Coronary artery (tissue), 2 donors: ENCODE measurements around the gene DGAT2L6.

Experiments used
- DNase-seq: peaks from one replicate; pipeline ENCODE4 v3.0.0-alpha.2; 2017; ENCODE audit warnings: low spot score
- H3K27ac ChIP-seq, 2 donors: fragments of 200-600 bp; sonication (generic); one replicate each; pipeline ENCODE4 v1.5.1; 2016 to 2019
- H3K4me3 ChIP-seq: fragments of 200-600 bp; sonication (generic); 2 replicates; pipeline ENCODE4 v1.5.1; 2016; ENCODE audit warnings: mild to moderate bottlenecking, moderate library complexity
- TF ChIP-seq, protein P1 (sequence below): fragments of 200-600 bp; sonication (generic); IDR thresholded peaks from one replicate; pipeline ENCODE4 v1.5.1; 2019; ENCODE audit warnings: antibody characterized with exemption

Gene DGAT2L6

DNA sequence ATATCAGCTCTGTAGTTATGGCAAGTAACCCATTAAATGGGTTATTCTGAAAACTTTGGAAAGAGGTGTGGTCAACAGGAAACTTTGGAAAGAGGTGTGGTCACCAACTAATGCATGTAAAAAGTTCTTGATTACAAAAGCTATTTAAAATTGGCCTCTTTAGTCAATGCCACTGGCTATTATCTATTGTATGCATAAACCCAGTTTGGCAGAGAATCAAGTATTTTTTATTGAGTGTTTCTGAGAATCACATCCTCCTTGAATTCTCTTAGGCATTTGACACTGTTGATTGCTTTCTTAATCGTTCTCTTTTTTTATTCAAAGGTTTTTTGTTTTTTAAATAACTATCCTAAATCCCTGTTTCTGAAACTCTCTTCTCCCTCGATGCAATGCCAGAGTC lies 75.2 kb downstream of the DGAT2L6 start:
- Histone ChIP-seq H3K27ac (no peak overlapping the region), H3K4me3 (no peak overlapping the region)
- DNase-seq, result no peak
- TF ChIP-seq, protein P1, sequence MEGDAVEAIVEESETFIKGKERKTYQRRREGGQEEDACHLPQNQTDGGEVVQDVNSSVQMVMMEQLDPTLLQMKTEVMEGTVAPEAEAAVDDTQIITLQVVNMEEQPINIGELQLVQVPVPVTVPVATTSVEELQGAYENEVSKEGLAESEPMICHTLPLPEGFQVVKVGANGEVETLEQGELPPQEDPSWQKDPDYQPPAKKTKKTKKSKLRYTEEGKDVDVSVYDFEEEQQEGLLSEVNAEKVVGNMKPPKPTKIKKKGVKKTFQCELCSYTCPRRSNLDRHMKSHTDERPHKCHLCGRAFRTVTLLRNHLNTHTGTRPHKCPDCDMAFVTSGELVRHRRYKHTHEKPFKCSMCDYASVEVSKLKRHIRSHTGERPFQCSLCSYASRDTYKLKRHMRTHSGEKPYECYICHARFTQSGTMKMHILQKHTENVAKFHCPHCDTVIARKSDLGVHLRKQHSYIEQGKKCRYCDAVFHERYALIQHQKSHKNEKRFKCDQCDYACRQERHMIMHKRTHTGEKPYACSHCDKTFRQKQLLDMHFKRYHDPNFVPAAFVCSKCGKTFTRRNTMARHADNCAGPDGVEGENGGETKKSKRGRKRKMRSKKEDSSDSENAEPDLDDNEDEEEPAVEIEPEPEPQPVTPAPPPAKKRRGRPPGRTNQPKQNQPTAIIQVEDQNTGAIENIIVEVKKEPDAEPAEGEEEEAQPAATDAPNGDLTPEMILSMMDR, result no peak

DNA sequence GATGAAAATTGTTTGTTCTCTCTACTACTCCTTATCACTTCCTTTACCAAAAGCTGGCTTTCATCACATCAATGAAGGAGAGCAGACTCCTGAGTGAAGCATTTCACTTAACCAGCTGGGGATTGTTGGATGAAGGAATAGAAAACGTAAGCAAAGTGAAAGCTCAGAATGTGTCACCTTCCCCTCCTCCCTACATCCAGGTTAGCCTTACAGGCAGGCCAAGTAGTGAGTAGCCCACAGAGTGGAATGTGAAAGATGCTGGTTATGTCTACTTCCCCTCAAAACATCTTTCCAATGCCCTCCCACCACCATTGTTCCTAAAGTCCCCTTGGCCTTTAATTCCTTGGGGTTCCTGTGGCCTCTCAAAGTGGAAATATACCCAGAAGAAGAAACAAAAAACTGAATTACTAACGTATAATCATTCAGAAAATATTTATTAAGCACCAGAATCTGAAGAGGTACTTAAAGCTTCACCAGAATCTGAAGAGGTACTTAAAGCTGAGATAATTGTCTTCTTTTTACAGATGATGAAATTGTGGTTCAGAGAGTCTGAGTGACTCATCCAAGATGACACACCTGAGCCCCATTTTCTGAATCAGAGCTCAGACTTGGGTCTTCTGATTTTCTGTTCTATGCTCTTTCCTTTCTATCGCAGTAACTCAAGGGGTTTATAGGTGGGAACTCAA lies 76.2 kb downstream of the DGAT2L6 start:
- Histone ChIP-seq H3K27ac (no peak overlapping the region), H3K4me3 (no peak overlapping the region)
- no peak for DNase-seq
- TF ChIP-seq, protein P1, result no peak

DNA sequence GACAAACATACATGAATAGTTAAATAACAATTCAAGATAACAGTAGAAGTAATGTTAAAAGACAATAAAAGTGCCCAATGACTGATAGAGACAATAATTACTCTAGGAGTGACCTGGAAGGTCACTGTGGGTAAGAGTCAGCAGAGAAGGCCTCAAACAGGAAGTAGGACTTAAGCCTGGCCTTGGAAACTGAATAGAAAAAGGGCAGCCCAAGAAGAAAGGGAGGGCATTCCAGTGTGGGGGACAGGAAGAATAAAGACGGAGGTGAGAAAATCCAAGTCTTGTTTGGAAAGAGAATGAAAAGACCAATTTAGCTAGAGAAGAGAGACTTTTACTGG lies 76.7 kb downstream of the DGAT2L6 start:
- Histone ChIP-seq H3K4me3 (no peak overlapping the region), H3K27ac (no peak overlapping the region)
- TF ChIP-seq, protein P1, result no peak
- no peak for DNase-seq

DNA sequence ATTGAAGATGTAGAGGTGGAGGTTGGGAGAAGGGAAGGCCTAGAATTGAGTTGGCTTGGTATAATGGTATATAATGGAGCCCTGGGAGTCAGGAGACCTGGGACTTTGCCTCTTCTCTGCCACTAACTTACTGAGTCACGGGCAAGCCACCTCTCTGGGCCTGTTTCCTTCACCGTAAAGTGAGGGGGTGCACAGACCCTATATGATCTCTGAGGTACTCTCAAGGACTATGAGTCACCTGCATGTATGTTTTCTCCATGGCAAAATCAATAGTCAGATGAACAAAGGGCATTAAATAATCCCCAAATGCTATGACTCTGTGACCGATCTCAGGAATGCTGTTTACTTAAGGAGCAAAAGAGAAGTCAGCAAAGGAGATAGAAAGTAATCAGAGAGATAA lies 77.6 kb downstream of the DGAT2L6 start:
- TF ChIP-seq, protein P1, result no peak
- DNase-seq, result no peak
- H3K27ac ChIP-seq, result no peak overlapping the region
- H3K4me3 ChIP-seq, result no peak overlapping the region
